Mesenchymal stem cell (in vitro differentiated cells and primary cell): ENCODE data around the gene CPNE4.

Experiments used
- DNase-seq: peaks from one replicate; pipeline ENCODE4 v3.0.0-alpha.2; 2013
- H2AFZ ChIP-seq: one replicate; pipeline ENCODE4 v1.6.1; 2013; ENCODE audit warnings: low read depth, mild to moderate bottlenecking, control low read depth, inconsistent platforms, low read length, moderate library complexity
- H2AK5ac ChIP-seq: 2 replicates; pipeline ENCODE4 v1.6.1; 2013; ENCODE audit warnings: low read length, moderate library complexity, mild to moderate bottlenecking, inconsistent platforms; ENCODE audit not compliant: severe bottlenecking
- H2BK120ac ChIP-seq: one replicate; pipeline ENCODE4 v1.6.1; 2013; ENCODE audit warnings: low read depth, mild to moderate bottlenecking, inconsistent platforms, low read length, moderate library complexity
- H2BK12ac ChIP-seq, 2 experiments: one replicate each; pipeline ENCODE4 v1.6.1; 2013; ENCODE audit warnings: inconsistent platforms in 2 of 2, low read length in 2 of 2, mild to moderate bottlenecking in 2 of 2, moderate library complexity in 2 of 2, control low read depth in 1 of 2
- H2BK15ac ChIP-seq: one replicate; pipeline ENCODE4 v1.6.1; 2013; ENCODE audit warnings: mild to moderate bottlenecking, low read depth, inconsistent platforms; ENCODE audit not compliant: poor library complexity, severe bottlenecking
- H2BK5ac ChIP-seq: 2 replicates; pipeline ENCODE4 v1.6.1; 2013; ENCODE audit warnings: low read depth, mild to moderate bottlenecking, low read length, control low read depth, inconsistent platforms; ENCODE audit not compliant: poor library complexity, severe bottlenecking
- H3K14ac ChIP-seq, 2 experiments: one replicate each; pipeline ENCODE4 v1.6.1; 2013; ENCODE audit warnings: inconsistent platforms in 2 of 2, low read length in 2 of 2, control low read depth in 1 of 2, mild to moderate bottlenecking in 1 of 2, moderate library complexity in 1 of 2
- H3K18ac ChIP-seq, 2 experiments: one replicate each; pipeline ENCODE4 v1.6.1; 2013; ENCODE audit warnings: inconsistent platforms in 2 of 2, low read length in 2 of 2, control low read depth in 1 of 2, low read depth in 1 of 2, mild to moderate bottlenecking in 1 of 2
- H3K23ac ChIP-seq, 2 experiments: one replicate each; pipeline ENCODE4 v1.6.1; 2013; ENCODE audit warnings: inconsistent platforms in 2 of 2, low read length in 2 of 2, mild to moderate bottlenecking in 2 of 2, moderate library complexity in 2 of 2, control low read depth in 1 of 2
- H3K27ac ChIP-seq: 2 replicates; pipeline ENCODE4 v1.5.1; 2013; ENCODE audit warnings: mild to moderate bottlenecking, moderate library complexity, low read length, control low read depth, inconsistent platforms; ENCODE audit not compliant: poor library complexity, severe bottlenecking
- H3K27me3 ChIP-seq, 2 experiments: 2 replicates each; pipeline versions ENCODE4 v1.6.1 to v1.7.0; 2013; ENCODE audit warnings: low read length in 2 of 2, mild to moderate bottlenecking in 2 of 2, moderate library complexity in 2 of 2, control low read depth in 1 of 2, inconsistent platforms in 1 of 2; ENCODE audit not compliant: control insufficient read depth in 1 of 2, insufficient read depth in 1 of 2
- H3K36me3 ChIP-seq, 2 experiments: 2 replicates each; pipeline versions ENCODE4 v1.6.1 to v1.7.0; 2013; ENCODE audit warnings: low read length in 2 of 2, control low read depth in 1 of 2, inconsistent platforms in 1 of 2, low read depth in 1 of 2, mild to moderate bottlenecking in 1 of 2; ENCODE audit not compliant: insufficient read depth in 2 of 2, control insufficient read depth in 1 of 2
- H3K4ac ChIP-seq, 2 experiments: one replicate each; pipeline ENCODE4 v1.6.1; 2013; ENCODE audit warnings: inconsistent platforms in 2 of 2, low read length in 2 of 2, mild to moderate bottlenecking in 2 of 2, moderate library complexity in 2 of 2, control low read depth in 1 of 2, low read depth in 1 of 2
- H3K4me1 ChIP-seq: 2 replicates; pipeline ENCODE4 v1.6.1; 2013; ENCODE audit warnings: low read depth, low read length, control low read depth; ENCODE audit not compliant: control insufficient read depth, insufficient read depth
- H3K4me2 ChIP-seq: 2 replicates; pipeline ENCODE4 v1.6.1; 2013; ENCODE audit warnings: low read length, mild to moderate bottlenecking, inconsistent platforms; ENCODE audit not compliant: poor library complexity, severe bottlenecking
- H3K4me3 ChIP-seq, 2 experiments: 2 replicates each; pipeline versions ENCODE4 v1.5.1 to v1.7.0; 2013; ENCODE audit warnings: low read length in 2 of 2, mild to moderate bottlenecking in 2 of 2, control low read depth in 1 of 2, low read depth in 1 of 2; ENCODE audit not compliant: insufficient read depth in 1 of 2
- H3K79me1 ChIP-seq: replicated peaks from 2 replicates; pipeline ENCODE4 v1.6.1; 2013; ENCODE audit warnings: mild to moderate bottlenecking, control low read depth, low read length, inconsistent platforms; ENCODE audit not compliant: poor library complexity, severe bottlenecking
- H3K9ac ChIP-seq: 2 replicates; pipeline ENCODE4 v1.7.0; 2013; ENCODE audit warnings: mild to moderate bottlenecking, low read length, moderate library complexity
- H3K9me3 ChIP-seq: 2 replicates; pipeline ENCODE4 v1.7.0; 2013; ENCODE audit warnings: mild to moderate bottlenecking, low read length; ENCODE audit not compliant: control insufficient read depth
- H4K8ac ChIP-seq: one replicate; pipeline ENCODE4 v1.6.1; 2013; ENCODE audit warnings: inconsistent platforms, mild to moderate bottlenecking, low read length, moderate library complexity
- H4K91ac ChIP-seq: one replicate; pipeline ENCODE4 v1.6.1; 2013; ENCODE audit warnings: mild to moderate bottlenecking, low read length, inconsistent platforms
- WGBS: methylation state at CpG from one replicate; pipeline ENCODE4 v1.1.7; 2013; ENCODE audit warnings: mixed read lengths; 5-methylcytosine and 5-hydroxymethylcytosine counted together

Gene CPNE4

DNA sequence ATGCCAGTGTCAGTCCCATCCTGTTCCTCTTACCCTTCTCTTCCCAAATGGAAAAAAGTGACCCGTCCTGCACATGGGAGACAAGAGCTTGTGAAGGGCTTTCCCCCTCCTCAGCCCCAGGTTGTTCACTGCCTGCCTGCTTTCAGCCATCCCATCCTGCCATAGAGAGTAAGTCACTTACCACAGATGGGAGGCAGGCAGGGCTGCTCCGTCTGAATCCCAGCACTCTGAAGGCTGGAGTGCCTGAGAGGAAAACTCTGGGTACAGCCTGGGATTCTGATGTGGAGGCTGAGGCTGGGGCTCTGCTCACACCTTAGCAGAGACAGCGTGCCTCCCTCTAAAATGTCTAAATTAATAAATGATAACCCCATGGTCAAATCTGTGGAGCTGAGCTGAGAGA, 14.8 kb downstream of the CPNE4 start:
- no peak overlapping the region for H3K27ac ChIP-seq
- DNase-seq = no peak
- H4K91ac ChIP-seq = no peak overlapping the region
- no peak overlapping the region for H2BK15ac ChIP-seq
- no peaks in the 10 kb centered on the region for H3K4me1 ChIP-seq
- no peak overlapping the region for H2BK5ac ChIP-seq
- no peak overlapping the region for H2AK5ac ChIP-seq
- no peak overlapping the region for H3K14ac ChIP-seq
- no peak overlapping the region for H3K18ac ChIP-seq
- no peak overlapping the region for H3K23ac ChIP-seq
- no peak overlapping the region for H3K4me3 ChIP-seq
- WGBS = 17% methylated on average over 2 of the region's 3 CpGs
- H3K36me3 ChIP-seq = no peaks in the 10 kb centered on the region
- no peak overlapping the region for H2BK120ac ChIP-seq
- no peak overlapping the region for H2BK12ac ChIP-seq
- H3K9me3 ChIP-seq = no peaks in the 10 kb centered on the region
- no peak overlapping the region for H4K8ac ChIP-seq
- no peak overlapping the region for H3K4me2 ChIP-seq
- H3K27me3 ChIP-seq = peaks cover 8 to 46% of the 10 kb centered on the region in 2 experiments
- no peaks in the 10 kb centered on the region for H3K79me1 ChIP-seq
- H3K9ac ChIP-seq = no peak overlapping the region
- H2AFZ ChIP-seq = no peak overlapping the region
- no peak overlapping the region for H3K4ac ChIP-seq

DNA sequence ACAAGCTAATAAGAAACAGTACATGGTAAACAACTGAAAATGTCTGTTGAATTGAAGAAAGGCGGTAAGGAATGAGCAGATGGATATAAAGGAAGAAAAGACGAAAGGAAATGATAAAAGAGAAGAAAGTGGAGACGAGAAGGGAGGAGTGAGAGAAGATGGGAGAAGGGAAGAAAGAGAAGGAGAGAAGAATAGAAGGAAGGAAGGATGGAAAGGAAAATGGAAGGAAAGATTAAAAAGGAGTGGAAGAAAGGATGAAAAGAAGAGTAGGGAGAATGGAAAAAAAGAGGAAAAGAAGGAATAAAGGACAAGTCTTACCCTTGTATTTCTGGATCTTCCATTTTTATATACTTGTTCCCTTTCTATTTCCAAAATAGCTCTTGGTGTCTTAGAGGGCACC, 17.7 kb downstream of the CPNE4 start:
- Histone ChIP-seq H2AFZ (no peak overlapping the region), H3K23ac (no peak overlapping the region), H3K9ac (no peak overlapping the region), H2BK5ac (no peak overlapping the region), H3K4me1 (no peaks in the 10 kb centered on the region), H3K36me3 (no peaks in the 10 kb centered on the region), H4K91ac (no peak overlapping the region), H3K18ac (no peak overlapping the region), H2BK12ac (no peak overlapping the region), H3K27me3 (peaks cover 8 to 42% of the 10 kb centered on the region in 2 experiments), H3K79me1 (no peaks in the 10 kb centered on the region), H3K27ac (no peak overlapping the region), H4K8ac (no peak overlapping the region), H2AK5ac (no peak overlapping the region), H3K4me3 (no peak overlapping the region), H3K14ac (no peak overlapping the region), H3K9me3 (no peaks in the 10 kb centered on the region), H3K4me2 (no peak overlapping the region), H2BK15ac (no peak overlapping the region), H2BK120ac (no peak overlapping the region), H3K4ac (no peak overlapping the region)
- no peak for DNase-seq
- WGBS = 82% methylated on average over 3 of the region's 3 CpGs

DNA sequence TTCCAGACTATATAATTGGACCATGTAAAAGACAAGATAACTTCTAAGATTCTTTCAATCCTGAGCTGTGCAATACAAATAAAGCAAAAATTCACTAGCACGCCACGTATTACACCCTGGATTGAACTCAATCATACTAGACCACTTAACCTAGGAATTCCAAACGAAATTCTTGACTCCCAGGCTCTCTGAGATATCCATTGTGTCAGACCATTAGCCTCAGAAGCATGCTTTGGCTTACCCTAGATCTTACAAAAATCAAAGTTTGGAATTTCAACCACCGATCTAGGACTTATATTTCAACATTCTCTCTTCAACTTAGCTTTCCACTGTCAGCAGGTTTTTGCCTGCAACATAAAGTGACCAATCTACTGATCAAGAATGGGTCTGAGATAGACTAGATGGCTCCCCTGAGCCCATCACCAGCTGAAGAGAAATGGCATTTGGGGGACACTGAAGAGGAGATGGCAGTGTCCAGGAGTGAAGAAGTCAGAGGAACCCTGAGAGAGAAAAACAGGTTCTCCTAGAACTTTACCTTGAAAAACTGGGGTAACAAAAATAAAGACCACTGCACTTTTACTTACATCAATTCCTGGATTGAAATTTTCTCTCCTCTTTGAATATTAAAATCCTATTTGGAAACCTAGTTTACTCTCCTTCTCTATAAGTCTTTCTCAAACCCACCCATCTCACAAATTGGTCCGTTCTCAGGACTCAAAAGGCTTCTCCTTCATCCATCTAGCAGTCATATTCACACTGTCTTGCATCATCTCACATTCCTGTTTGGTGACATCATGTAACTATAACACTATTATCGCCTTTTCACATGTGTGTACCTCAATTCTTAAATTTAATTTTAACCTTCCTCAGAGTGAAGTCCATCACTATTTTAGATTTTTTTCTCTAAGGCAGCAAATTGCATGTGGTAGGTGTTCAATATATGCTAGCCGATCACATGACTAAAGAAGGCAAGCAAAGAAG, 18.5 kb downstream of the CPNE4 start:
- Histone ChIP-seq H2BK5ac (no peak overlapping the region), H3K4me1 (no peaks in the 10 kb centered on the region), H3K36me3 (no peaks in the 10 kb centered on the region), H2BK12ac (no peak overlapping the region), H4K91ac (no peak overlapping the region), H3K4me3 (no peak overlapping the region), H3K27me3 (peaks cover 5 to 37% of the 10 kb centered on the region in 2 experiments), H3K9ac (no peak overlapping the region), H2BK120ac (no peak overlapping the region), H3K23ac (no peak overlapping the region), H2AK5ac (no peak overlapping the region), H4K8ac (no peak overlapping the region), H2BK15ac (no peak overlapping the region), H3K27ac (no peak overlapping the region), H3K18ac (no peak overlapping the region), H2AFZ (no peak overlapping the region), H3K14ac (no peak overlapping the region), H3K9me3 (no peaks in the 10 kb centered on the region), H3K4me2 (no peak overlapping the region), H3K4ac (no peak overlapping the region), H3K79me1 (no peaks in the 10 kb centered on the region)
- no peak for DNase-seq
- 50% methylated on average over 5 of the region's 7 CpGs for WGBS

DNA sequence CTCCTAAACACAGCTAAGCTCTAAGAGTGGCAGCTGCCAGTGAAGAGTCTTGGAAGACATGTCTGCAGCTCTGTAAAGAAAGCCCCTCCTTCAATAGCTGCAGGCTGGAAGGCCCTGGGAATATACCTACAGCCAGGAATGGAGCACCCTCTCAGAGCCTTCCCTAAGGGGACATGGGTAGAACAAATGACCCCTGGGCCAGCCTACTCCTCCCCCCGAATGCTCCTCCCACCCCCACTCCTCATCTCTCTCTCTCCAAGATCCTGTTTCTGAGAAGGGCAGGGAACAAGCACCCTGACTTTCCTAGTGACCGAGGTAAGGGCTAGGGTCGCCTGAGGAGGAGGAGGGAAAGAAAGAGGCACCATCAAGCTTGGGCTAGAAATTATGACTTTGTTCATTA, 20.7 kb downstream of the CPNE4 start:
- H3K27ac ChIP-seq = no peak overlapping the region
- no peaks in the 10 kb centered on the region for H3K4me1 ChIP-seq
- no peak overlapping the region for H3K18ac ChIP-seq
- H3K9me3 ChIP-seq = no peaks in the 10 kb centered on the region
- no peak overlapping the region for H2AFZ ChIP-seq
- H3K79me1 ChIP-seq = no peaks in the 10 kb centered on the region
- H2BK12ac ChIP-seq = no peak overlapping the region
- no peak overlapping the region for H4K8ac ChIP-seq
- H3K4me2 ChIP-seq = no peak overlapping the region
- H3K4ac ChIP-seq = no peak overlapping the region
- H2BK120ac ChIP-seq = no peak overlapping the region
- H2BK5ac ChIP-seq = no peak overlapping the region
- no peak for DNase-seq
- no peak overlapping the region for H2BK15ac ChIP-seq
- no peaks in the 10 kb centered on the region for H3K36me3 ChIP-seq
- H3K23ac ChIP-seq = no peak overlapping the region
- no peak overlapping the region for H3K14ac ChIP-seq
- H4K91ac ChIP-seq = no peak overlapping the region
- no CpG with 5 or more reads among the region's 3 CpGs for WGBS
- no peak overlapping the region for H2AK5ac ChIP-seq
- peaks cover 0 to 19% of the 10 kb centered on the region in 2 experiments for H3K27me3 ChIP-seq
- no peak overlapping the region for H3K9ac ChIP-seq
- no peak overlapping the region for H3K4me3 ChIP-seq
